H4 (cell line): ENCODE data around the gene P2RX3. TPM values are rescaled to one million over a fixed set of nuclear protein-coding genes. Genes with fewer than 3 reads are reported as not detected.

Experiments used
- DNase-seq: peaks from one replicate; pipeline ENCODE4 v3.0.0-alpha.2; 2015; ENCODE audit warnings: low spot score
- total RNA-seq: library from RNA; depleted of rRNA; stranded (reverse); fragments of >200 nt; shearing (Covaris generic); gene quantifications from 2 replicates; pipeline ENCODE4 v1.2.3, GENCODE V29; 2014

The P2RX3 gene
- total RNA-seq, 1 experiment from 2014 or later = not detected

GRCh38 chr11:57370251-57370650, 32.1 kb downstream of the P2RX3 start:
- no peak for DNase-seq

DNA sequence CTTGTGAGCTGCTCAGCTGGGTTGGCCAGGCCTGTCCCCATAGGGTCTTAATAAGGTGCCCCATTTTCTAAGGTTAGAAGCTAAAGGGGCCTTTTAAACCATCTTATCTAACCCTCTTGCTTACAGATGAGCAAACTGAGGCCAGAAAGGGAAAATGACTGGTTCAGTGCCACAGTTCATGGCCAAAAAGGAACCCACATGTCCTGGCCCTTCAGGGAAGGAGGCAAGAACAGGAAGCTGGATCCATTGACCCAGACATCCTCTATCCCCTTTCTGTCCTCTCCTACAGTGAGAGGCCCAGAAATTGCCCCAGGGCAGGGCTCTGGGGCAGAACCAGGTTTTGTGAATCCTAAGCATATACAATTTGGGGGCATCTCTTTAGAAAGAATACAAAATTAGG, 32.8 kb downstream of the P2RX3 start:
- no peak for DNase-seq

DNA sequence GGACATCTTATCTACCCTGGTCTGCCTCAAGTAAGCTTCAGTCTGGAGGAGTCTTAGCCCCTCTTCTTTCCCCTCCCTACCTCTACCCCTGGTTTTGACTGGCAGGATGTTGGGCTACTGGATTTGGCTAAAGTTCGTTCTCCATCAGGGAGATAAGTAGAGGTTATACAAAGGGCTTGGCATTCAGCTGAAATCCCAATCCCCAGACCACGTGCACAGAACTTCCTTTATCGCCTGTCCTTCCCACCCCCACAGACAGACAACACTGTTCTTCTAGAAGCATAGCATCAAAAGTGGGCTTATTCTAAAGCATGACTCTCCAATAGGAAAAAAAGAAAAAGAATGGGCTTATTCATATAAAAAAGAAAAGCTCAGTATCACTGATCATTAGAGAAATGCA, 35.0 kb downstream of the P2RX3 start:
- DNase-seq = no peak

DNA sequence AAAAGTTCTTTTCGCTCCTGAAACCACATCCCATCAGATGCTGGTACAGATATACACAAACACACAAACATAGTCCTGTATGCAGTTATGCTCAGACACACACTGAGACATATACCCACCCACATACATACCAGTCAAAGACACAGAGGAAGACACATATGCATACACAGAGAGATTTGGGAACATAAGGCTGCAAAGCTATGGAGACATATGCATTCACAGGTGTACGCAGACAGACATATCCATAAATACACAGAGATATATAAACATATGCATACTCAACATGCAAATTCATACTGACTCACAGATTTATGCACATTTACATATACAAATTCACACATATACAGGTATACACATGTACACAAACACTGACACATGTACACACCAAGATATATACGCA, 36.8 kb downstream of the P2RX3 start:
- DNase-seq = no peak

DNA sequence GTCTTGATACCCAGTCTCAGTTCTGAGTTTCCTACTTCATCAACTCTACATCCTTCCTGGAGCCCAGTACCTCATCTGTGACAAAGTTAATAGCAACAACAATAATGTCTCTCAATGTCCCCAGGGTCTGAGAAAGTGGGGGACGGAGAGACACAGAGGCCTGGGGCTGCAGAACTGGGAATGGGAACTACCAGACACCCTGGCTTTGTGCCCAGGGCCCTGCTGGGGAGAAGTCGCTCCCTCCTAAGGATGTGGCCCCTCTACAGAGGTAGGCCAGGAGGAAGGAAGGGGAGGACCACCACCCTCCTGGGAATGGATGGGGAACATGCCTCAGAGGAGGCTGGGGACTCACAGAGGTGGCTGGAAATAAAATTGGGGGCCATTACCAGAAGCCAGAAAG, 37.3 kb downstream of the P2RX3 start:
- no peak for DNase-seq

- DNase-seq = no peak
Measured at GRCh38 chr11:57376095-57377090, 38.2 kb downstream of the P2RX3 start.

- no peak for DNase-seq
Measured at GRCh38 chr11:57377107-57377506, 39.0 kb downstream of the P2RX3 start.

DNA sequence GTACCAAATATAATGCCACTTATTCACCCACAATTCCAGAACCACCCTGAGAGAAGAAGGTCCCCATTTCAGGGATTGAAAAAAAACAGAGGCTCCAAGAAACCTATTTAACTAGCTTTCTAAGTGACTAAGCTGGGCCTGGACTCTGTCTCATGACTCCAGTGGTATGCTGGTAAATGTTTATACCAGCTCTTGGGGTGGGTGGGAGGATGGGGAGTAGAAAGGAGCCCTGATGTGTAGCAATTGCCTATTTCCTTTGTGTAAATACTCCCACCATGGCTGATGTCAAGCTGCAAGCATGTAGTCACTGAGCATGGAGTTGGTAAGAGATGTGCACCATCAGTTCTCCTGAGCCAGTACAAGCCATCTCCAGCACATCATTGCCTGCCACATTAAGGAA, 40.0 kb downstream of the P2RX3 start:
- no peak for DNase-seq

DNA sequence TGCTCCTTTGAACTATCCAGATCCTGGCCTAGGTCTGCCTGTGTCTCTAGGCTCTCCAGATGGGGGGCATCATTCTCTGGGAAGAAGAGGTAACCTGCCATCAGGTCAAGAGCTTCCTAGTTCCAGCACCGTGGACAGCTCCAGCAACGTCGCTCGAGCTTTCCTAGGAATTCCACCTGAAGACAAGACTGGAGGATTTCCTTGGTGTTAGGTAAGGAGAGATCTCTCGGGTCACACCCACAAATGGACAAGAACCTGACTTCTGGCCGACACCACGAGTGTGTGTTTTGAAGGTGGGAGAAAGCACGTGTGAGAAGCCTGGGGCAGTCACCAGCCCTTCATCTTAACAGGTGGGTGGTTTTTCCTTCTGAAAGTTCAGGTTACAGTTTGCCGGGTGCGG, 41.6 kb downstream of the P2RX3 start:
- DNase-seq = no peak

DNA sequence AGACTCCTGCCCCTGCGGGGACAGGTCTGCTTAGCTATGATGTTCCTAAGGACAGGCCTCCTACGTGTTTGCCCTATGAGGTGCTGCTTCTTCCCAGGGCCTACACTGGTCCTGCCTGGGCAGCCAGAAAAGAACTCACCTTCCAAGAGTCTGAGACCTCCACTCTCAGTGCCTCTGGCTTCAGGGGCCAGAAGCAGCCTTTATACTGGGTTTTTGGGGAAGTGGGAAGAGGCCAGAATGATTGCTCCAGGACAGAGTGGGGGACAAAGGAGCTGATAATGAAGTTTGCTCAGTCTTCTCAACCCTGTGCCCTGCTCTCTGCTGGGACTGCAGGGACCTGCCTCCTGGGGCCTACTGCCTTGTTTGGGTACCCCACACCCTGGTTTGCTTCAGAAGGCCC, 42.8 kb downstream of the P2RX3 start, which contains the start of gene PRG3:
PRG3 (minus strand) TSS at position 176 of the 400 bp plus-strand sequence. CDS start 442 bp downstream, outside the sequence.
- DNase-seq = no peak

GRCh38 chr11:57386178-57386940, 48.2 kb downstream of the P2RX3 start:
- no peak for DNase-seq

DNA sequence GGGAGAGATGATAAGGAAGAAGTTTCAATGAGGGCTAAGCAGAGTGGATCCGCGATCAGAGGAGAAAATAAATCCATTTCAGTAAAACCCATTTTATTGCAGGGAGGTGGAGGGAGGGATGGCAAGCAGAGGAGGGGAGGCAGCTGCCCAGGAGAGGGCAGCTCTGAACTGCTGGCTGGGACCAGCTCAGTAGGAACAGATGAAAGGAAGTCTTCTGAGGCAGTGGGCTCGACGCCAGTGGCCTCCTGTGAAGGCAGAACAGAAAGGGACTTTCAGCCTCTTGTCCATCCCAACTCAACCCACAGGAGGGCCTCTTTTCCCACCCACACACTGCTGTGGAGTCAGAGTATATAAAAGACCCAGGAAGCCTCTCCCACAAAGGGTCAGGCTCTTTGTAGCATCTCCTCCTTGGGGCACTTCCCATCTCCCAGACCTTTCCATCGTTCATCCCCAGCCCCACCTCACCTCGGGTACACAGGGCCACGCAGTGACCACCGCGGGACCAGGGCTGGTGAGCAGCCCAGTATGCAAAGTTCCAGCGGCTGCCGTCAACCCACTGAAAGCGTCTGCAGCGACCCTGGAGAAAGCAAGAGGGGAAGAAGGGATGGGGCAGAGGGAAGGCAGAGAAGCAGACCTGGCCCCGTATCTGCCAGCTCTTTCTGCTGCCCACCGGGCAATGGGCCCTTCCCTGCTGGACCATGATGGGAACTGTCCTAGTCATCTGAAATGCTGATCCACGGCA, 49.3 kb downstream of the P2RX3 start:
- no peak for DNase-seq

DNA sequence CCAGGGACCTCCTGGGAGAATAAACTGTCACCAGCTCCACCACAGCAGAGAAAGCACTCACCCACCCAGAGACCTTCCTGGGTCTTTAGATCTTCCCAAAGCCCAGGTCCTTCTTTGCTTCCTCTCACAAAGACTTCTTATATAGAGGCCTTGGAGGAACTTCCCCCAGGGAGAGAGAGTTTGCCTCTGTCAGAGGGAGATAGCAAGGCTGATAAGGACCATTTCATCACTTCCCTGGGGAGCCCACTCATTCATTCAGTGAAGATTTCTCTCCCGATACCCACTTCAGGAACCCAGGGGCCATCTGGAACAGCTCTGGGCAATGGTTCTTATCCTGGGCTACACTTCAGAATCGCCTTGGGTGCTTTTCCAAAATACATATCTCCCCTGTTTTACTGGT, 52.4 kb downstream of the P2RX3 start, which contains the start of gene PRG2:
PRG2 (minus strand) TSS at position 116 of the 400 bp plus-strand sequence. CDS start 706 bp downstream, outside the sequence.
- DNase-seq = no peak

DNA sequence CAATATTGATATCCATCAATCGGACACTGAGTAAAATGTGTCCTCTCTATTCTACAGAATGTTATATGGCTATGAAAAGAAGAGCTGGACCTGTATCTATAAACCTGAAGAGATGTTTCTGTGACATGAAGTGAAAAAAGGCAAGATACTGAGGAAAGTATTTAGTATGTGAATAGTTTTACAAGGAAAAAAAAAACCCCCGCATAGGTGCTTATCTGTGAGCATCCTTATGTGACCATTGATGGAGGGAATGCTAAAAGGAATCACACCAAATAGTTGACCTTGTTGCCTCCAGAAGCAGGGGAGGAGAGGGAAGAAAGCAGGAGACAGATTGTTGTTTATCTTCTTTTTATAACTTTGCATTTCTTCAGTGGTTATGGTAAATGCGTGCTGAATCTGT, 53.0 kb downstream of the P2RX3 start:
- DNase-seq = no peak

- DNase-seq = no peak
Measured at GRCh38 chr11:57391539-57391938, 53.4 kb downstream of the P2RX3 start.

DNA sequence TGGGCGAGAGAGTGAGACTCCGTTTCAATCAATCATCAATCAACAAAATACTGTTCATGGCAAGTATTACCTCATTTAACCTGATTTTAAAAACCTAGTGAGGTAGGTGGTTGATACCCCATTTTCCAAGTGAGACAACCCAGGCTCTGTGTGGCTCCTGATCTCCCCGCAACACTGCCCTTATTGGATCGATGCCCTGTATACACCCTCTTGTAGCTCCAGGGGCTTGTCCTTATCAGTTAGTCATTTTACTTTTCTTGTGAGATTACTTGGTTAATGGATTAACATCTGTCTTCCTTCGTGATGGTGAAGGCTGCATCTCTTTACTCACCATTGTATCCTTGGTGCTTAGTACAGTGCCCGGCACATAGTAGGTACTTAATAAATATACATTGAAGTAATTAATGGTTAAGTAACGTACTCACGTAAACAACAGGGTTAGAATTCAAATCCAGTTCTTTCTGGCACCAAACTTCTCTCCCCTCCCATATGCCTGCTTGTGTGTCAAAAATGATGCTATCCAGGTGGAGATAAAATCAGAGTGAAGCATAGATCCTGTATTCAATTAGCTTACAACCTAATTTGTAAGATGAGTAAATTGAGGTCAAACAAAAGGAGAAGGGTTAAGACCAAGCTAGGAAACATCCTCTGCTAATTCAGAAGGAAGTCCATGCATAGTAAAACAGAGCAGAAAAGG, 54.1 kb downstream of the P2RX3 start:
- no peak for DNase-seq

DNA sequence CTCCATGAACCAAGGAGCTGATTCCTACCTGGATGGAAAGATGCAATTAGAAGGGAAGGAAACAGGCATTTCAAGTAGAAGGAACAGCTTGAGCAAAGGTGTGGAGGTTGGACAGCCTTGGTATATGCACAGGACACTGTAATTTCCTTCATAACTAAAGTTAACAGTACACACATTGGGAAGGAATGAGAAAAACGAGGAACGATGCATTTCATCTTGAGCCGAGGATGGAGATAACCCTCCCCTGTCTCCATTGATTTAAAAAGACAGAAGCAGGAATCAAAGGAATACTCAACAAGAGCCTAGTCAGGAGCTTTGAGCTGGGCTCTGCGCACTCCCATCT, 54.6 kb downstream of the P2RX3 start:
- DNase-seq = no peak

- no peak for DNase-seq
Measured at GRCh38 chr11:57394203-57394965, 56.2 kb downstream of the P2RX3 start.

DNA sequence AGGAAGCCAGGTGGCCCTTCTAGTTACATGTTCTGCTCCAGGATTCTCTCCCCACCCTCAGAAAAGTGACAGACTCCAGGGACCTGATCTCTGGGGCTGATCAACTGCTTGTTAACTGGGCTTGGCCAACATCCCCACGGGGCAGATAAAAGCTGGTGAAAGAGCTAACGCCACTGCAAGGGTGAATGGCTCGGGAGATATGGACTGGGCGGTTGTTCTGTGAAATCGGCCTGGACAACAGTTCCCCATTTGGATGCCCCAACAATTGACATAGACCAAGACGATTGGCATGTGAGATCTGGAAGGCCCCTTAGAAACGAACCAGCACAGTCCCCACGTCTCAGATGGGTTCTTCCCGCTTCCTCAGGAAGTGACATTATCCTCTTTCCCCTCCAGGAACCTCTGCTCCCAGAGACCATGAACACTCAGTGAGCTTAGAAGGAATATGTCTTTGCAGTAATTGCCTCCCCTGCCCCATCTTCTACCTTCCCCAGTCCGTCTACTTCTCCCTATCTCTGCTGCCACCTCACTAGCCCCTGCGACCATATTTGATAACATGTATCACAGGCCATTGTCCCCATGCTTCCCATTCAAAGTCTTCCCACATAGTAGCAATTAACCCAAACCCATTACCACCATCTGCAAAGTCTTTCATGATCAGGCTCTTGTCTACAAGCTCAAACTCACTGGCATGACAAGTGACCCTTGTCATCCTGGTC, 57.9 kb downstream of the P2RX3 start:
- no peak for DNase-seq

DNA sequence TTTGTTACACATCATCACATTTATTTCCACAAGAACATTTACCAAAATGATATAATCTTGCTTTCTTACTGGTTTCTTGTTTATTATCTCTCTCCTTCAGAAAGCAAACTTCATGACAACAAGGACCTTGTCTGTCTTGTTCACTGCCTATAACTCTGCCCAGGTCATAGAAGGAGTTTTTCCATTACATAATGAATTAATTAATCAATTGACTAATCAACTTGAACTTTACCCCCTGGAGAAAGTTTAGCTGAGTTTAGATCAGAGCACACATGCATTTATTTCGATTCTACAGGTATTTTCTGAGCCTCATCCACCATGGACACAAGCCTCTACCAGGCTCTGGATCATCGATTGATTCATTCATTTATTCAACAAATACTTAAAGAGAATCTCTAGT, 58.6 kb downstream of the P2RX3 start:
- DNase-seq = no peak
